Measurements from ENCODE around the gene KDM2B.

KDM2B gene

GRCh38 chr12:121470751-121471150 is 110.1 kb downstream of the KDM2B start:
- TF ChIP-seq, protein P1, sequence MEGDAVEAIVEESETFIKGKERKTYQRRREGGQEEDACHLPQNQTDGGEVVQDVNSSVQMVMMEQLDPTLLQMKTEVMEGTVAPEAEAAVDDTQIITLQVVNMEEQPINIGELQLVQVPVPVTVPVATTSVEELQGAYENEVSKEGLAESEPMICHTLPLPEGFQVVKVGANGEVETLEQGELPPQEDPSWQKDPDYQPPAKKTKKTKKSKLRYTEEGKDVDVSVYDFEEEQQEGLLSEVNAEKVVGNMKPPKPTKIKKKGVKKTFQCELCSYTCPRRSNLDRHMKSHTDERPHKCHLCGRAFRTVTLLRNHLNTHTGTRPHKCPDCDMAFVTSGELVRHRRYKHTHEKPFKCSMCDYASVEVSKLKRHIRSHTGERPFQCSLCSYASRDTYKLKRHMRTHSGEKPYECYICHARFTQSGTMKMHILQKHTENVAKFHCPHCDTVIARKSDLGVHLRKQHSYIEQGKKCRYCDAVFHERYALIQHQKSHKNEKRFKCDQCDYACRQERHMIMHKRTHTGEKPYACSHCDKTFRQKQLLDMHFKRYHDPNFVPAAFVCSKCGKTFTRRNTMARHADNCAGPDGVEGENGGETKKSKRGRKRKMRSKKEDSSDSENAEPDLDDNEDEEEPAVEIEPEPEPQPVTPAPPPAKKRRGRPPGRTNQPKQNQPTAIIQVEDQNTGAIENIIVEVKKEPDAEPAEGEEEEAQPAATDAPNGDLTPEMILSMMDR (IDR thresholded peaks at IDR 0.05; ENCODE audit: low read length), result no peak
- Histone ChIP-seq H2AFZ (ENCODE audit: low read length) (no peak overlapping the region), H3K79me2 (ENCODE audit: insufficient read depth, low read length) (peaks cover 6% of the 10 kb centered on the region), H3K36me3 (ENCODE audit: insufficient read depth, low read length) (no peaks in the 10 kb centered on the region; the same call in 1 of the 2 replicates), H3K4me3 (ENCODE audit: low read depth, low read length, poor library complexity, severe bottlenecking) (no peak overlapping the region), H3F3A (ENCODE audit: insufficient read depth, low read length) (no peaks in the 10 kb centered on the region), H3K9me2 (ENCODE audit: low read depth, low read length) (no peaks in the 10 kb centered on the region), H3K9me3 (ENCODE audit: low read length) (no peaks in the 10 kb centered on the region), H3K4me2 (ENCODE audit: low read length) (no peak overlapping the region), H3K9ac (ENCODE audit: low read length) (no peak overlapping the region), H3K4me1 (ENCODE audit: insufficient read depth, low read length, severe bottlenecking) (peaks cover 10% of the 10 kb centered on the region), H4K20me1 (ENCODE audit: insufficient read depth, low read length) (no peaks in the 10 kb centered on the region), H3K27me3 (ENCODE audit: insufficient read depth, low read length) (no peaks in the 10 kb centered on the region), H3K27ac (ENCODE audit: low read depth, low read length, poor library complexity, severe bottlenecking) (no peak overlapping the region)

- peaks cover 24% of the 10 kb centered on the region for H3K4me1 ChIP-seq (ENCODE audit: insufficient read depth, low read length, severe bottlenecking)
- H3F3A ChIP-seq (ENCODE audit: insufficient read depth, low read length), result no peaks in the 10 kb centered on the region
- no peaks in the 10 kb centered on the region for H3K9me3 ChIP-seq (ENCODE audit: low read length)
- H3K27ac ChIP-seq (ENCODE audit: low read depth, low read length, poor library complexity, severe bottlenecking), result no peak overlapping the region
- H3K36me3 ChIP-seq (ENCODE audit: insufficient read depth, low read length), result peaks cover 10% of the 10 kb centered on the region
- no peaks in the 10 kb centered on the region for H3K27me3 ChIP-seq (ENCODE audit: insufficient read depth, low read length)
- H3K4me2 ChIP-seq (ENCODE audit: low read length), result peak overlapping the region; percentile 79; the same call in 1 of the 2 replicates
- TF ChIP-seq, protein P1 (IDR thresholded peaks at IDR 0.05; ENCODE audit: low read length), result no peak
- TF ChIP-seq EZH2 (IDR thresholded peaks at IDR 0.05; ENCODE audit: borderline replicate concordance, low read length), result no peak
- H4K20me1 ChIP-seq (ENCODE audit: insufficient read depth, low read length), result no peaks in the 10 kb centered on the region
- no peak overlapping the region for H2AFZ ChIP-seq (ENCODE audit: low read length)
- H3K4me3 ChIP-seq (ENCODE audit: low read depth, low read length, poor library complexity, severe bottlenecking), result no peak overlapping the region
- no peak overlapping the region; the same call in 1 of the 2 replicates for H3K9ac ChIP-seq (ENCODE audit: low read length)
- peaks cover 29% of the 10 kb centered on the region for H3K79me2 ChIP-seq (ENCODE audit: insufficient read depth, low read length)
- no peaks in the 10 kb centered on the region for H3K9me2 ChIP-seq (ENCODE audit: low read depth, low read length)
Observed at GRCh38 chr12:121468499-121468801, 112.4 kb downstream of the KDM2B start.

GRCh38 chr12:121467638-121468498 is 113.0 kb downstream of the KDM2B start:
- Histone ChIP-seq H3K9me3 (ENCODE audit: low read length) (no peaks in the 10 kb centered on the region), H4K20me1 (ENCODE audit: insufficient read depth, low read length) (no peaks in the 10 kb centered on the region), H3K27me3 (ENCODE audit: insufficient read depth, low read length) (no peaks in the 10 kb centered on the region), H3F3A (ENCODE audit: insufficient read depth, low read length) (no peaks in the 10 kb centered on the region), H3K9me2 (ENCODE audit: low read depth, low read length) (no peaks in the 10 kb centered on the region), H3K4me2 (ENCODE audit: low read length) (peak overlapping the region; percentile 79), H3K79me2 (ENCODE audit: insufficient read depth, low read length) (peaks cover 32% of the 10 kb centered on the region), H3K4me1 (ENCODE audit: insufficient read depth, low read length, severe bottlenecking) (peaks cover 24% of the 10 kb centered on the region), H3K36me3 (ENCODE audit: insufficient read depth, low read length) (peaks cover 10% of the 10 kb centered on the region), H2AFZ (ENCODE audit: low read length) (no peak overlapping the region), H3K4me3 (ENCODE audit: low read depth, low read length, poor library complexity, severe bottlenecking) (peak overlapping the region; percentile 62), H3K27ac (ENCODE audit: low read depth, low read length, poor library complexity, severe bottlenecking) (no peak overlapping the region), H3K9ac (ENCODE audit: low read length) (peak overlapping the region; percentile 64)
- no peak for TF ChIP-seq EZH2 (IDR thresholded peaks at IDR 0.05; ENCODE audit: borderline replicate concordance, low read length)
- TF ChIP-seq, protein P1 (IDR thresholded peaks at IDR 0.05; ENCODE audit: low read length), result no peak
